Endodermal cell (in vitro differentiated cells): ENCODE data around the gene TRMT112. TPM values are rescaled to one million over a fixed set of nuclear protein-coding genes. Genes with fewer than 3 reads are reported as not detected.

ENCODE experiments used
- DNase-seq: peaks from one replicate; pipeline ENCODE4 v3.0.0-alpha.2; 2017
- H3K27ac ChIP-seq: 2 replicates; pipeline ENCODE4 v1.5.1; 2013; ENCODE audit warnings: mild to moderate bottlenecking, low read depth, low read length, moderate library complexity
- H3K27me3 ChIP-seq: 2 replicates; pipeline ENCODE4 v1.6.1; 2013; ENCODE audit warnings: mild to moderate bottlenecking, low read length, moderate library complexity; ENCODE audit not compliant: insufficient read depth, control insufficient read depth, poor library complexity, severe bottlenecking
- H3K36me3 ChIP-seq: 2 replicates; pipeline ENCODE4 v1.7.0; 2013; ENCODE audit warnings: mild to moderate bottlenecking, low read length, moderate library complexity; ENCODE audit not compliant: control insufficient read depth, insufficient read depth
- H3K4me1 ChIP-seq: one replicate; pipeline ENCODE4 v1.7.0; 2013; ENCODE audit warnings: low read length; ENCODE audit not compliant: control insufficient read depth, insufficient read depth
- H3K4me3 ChIP-seq: 2 replicates; pipeline ENCODE4 v1.5.1; 2013; ENCODE audit warnings: mild to moderate bottlenecking, low read length, moderate library complexity
- H3K9ac ChIP-seq: 2 replicates; pipeline ENCODE4 v1.6.1; 2013; ENCODE audit warnings: mild to moderate bottlenecking, low read length, moderate library complexity; ENCODE audit not compliant: poor library complexity, severe bottlenecking; ENCODE audit errors: extremely low read depth
- H3K9me3 ChIP-seq: 2 replicates; pipeline ENCODE4 v1.6.1; 2013; ENCODE audit warnings: mild to moderate bottlenecking, low read length, moderate library complexity; ENCODE audit not compliant: control insufficient read depth
- H3K27ac Mint-ChIP-seq: 2 replicates; pipeline ENCODE4 v1.8.0; 2020; ENCODE audit warnings: mixed read lengths
- H3K27me3 Mint-ChIP-seq: 2 replicates; pipeline ENCODE4 v1.8.0; 2021; ENCODE audit warnings: mild to moderate bottlenecking, mixed read lengths; ENCODE audit not compliant: insufficient read depth
- H3K36me3 Mint-ChIP-seq: 2 replicates; pipeline ENCODE4 v1.8.0; 2020; ENCODE audit warnings: low read depth, mixed read lengths
- H3K4me1 Mint-ChIP-seq: 2 replicates; pipeline ENCODE4 v1.8.0; 2020; ENCODE audit warnings: mixed read lengths
- H3K4me3 Mint-ChIP-seq: 2 replicates; pipeline ENCODE4 v1.8.0; 2020; ENCODE audit warnings: mild to moderate bottlenecking, moderate library complexity, mixed read lengths
- H3K9me3 Mint-ChIP-seq: 2 replicates; pipeline ENCODE4 v1.8.0; 2020; ENCODE audit warnings: mild to moderate bottlenecking, mixed read lengths
- WGBS, 2 experiments: methylation state at CpG; one replicate each; pipeline versions ENCODE4 v1.1.5 to v1.1.7; 2013; ENCODE audit warnings: missing lambda C conversion rate in 2 of 2, mixed read lengths in 1 of 2; ENCODE audit not compliant: insufficient coverage in 1 of 2, insufficient read length in 1 of 2; 5-methylcytosine and 5-hydroxymethylcytosine counted together
- total RNA-seq, 2 donors: library from RNA; stranded (reverse); fragmentation: NEBNext Ultra II Directional in 1 of 2; extraction: Animal tissue kit (Norgen Biotek cat#: 25700) in 1 of 2; gene quantifications; 2 replicates in 1 of 2; 3 replicates in 1 of 2; pipeline ENCODE4 v1.2.1, GENCODE V29; 2021
- TF ChIP-seq, protein P1 (sequence below): fragments of 200-600 bp; sonication (generic); conservative IDR thresholded peaks from 2 replicates; pipeline ENCODE4 v1.5.0; 2021; ENCODE audit warnings: antibody characterized with exemption, mild to moderate bottlenecking

The TRMT112 gene
- total RNA-seq, 2 donors from 2014 or later: 265 to 352 TPM

DNA sequence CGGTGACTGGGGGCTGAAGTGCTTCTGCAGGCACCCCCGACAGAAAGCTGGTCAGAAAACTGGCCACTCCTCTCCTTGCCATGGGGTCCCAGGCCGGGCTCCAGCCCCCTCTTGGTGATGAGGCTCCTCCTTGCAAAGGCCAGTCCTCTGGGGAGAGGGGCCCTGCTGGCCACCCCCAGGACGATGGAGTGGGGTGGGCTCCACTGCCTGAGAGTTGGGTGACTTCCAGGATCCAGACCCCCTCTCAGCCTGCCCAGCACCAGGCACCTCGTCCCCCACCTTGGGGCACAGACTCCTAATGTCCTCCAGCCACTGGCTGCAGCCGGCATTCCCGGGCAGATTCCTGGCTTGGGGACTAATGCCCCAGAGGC is 41.2 kb upstream of the TRMT112 start:
- WGBS, 2 experiments: 43% methylated on average over 7 of the region's 7 CpGs; no CpG with 5 or more reads in 1 of the 2 experiments
- no peaks in the 10 kb centered on the region for H3K9me3 ChIP-seq
- no peak for DNase-seq
- Mint-ChIP-seq H3K36me3 (peaks cover 24% of the 10 kb centered on the region), H3K4me1 (peaks cover 15% of the 10 kb centered on the region), H3K9me3 (no peaks in the 10 kb centered on the region), H3K27ac (no peak overlapping the region), H3K27me3 (no peaks in the 10 kb centered on the region), H3K4me3 (peak overlapping the region; percentile 75)
- H3K36me3 ChIP-seq: peaks cover 20% of the 10 kb centered on the region
- TF ChIP-seq, protein P1, sequence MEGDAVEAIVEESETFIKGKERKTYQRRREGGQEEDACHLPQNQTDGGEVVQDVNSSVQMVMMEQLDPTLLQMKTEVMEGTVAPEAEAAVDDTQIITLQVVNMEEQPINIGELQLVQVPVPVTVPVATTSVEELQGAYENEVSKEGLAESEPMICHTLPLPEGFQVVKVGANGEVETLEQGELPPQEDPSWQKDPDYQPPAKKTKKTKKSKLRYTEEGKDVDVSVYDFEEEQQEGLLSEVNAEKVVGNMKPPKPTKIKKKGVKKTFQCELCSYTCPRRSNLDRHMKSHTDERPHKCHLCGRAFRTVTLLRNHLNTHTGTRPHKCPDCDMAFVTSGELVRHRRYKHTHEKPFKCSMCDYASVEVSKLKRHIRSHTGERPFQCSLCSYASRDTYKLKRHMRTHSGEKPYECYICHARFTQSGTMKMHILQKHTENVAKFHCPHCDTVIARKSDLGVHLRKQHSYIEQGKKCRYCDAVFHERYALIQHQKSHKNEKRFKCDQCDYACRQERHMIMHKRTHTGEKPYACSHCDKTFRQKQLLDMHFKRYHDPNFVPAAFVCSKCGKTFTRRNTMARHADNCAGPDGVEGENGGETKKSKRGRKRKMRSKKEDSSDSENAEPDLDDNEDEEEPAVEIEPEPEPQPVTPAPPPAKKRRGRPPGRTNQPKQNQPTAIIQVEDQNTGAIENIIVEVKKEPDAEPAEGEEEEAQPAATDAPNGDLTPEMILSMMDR: no peak
- peak overlapping the region; percentile 66 for H3K9ac ChIP-seq
- H3K4me3 ChIP-seq: peak overlapping the region; percentile 81
- H3K27ac ChIP-seq: no peak overlapping the region
- peaks cover 7% of the 10 kb centered on the region for H3K4me1 ChIP-seq
- no peaks in the 10 kb centered on the region for H3K27me3 ChIP-seq

DNA sequence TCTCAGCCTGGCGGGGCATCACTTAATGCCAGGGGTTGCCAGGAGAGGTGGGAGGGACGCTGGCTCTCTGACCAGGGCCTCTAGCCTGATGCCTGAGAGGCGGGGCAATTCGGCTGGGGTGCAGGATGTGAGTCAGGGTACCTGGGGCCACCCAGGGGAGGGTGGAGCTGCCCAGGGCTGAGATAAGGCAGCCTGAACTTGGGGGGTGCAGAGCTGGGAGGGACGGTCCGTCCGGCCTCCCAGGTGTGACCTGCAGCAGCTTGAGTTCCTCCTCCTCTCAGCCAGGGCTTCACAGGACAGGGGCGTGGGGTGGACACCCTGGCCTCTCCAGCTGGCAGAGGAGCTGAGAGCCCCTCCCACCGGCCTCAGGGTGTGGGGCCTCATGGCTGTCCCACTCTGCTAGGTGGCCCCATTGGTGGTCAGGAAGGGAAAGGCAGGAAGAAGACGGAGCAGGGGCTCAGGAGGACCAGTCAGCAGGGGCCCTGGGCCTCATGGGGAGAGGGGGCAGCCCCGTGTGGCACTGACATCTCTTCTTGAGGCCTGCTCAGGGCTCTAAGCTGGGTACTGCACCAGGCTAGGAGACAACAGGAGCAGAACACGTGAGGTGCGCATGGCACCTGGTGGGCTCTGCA is 40.7 kb upstream of the TRMT112 start:
- peak; percentile 66 for DNase-seq
- no peaks in the 10 kb centered on the region for H3K27me3 Mint-ChIP-seq
- Histone ChIP-seq H3K9ac (peak overlapping the region; percentile 66), H3K4me1 (peaks cover 7% of the 10 kb centered on the region), H3K36me3 (peaks cover 16% of the 10 kb centered on the region), H3K9me3 (no peaks in the 10 kb centered on the region), H3K27ac (no peak overlapping the region), H3K27me3 (no peaks in the 10 kb centered on the region), H3K4me3 (no peak overlapping the region)
- H3K4me1 Mint-ChIP-seq: peaks cover 15% of the 10 kb centered on the region
- H3K36me3 Mint-ChIP-seq: peaks cover 20% of the 10 kb centered on the region
- 66 to 79% methylated on average over 6 to 13 of the region's 13 CpGs for WGBS, 2 experiments
- H3K9me3 Mint-ChIP-seq: no peaks in the 10 kb centered on the region
- H3K4me3 Mint-ChIP-seq: peak overlapping the region; percentile 75
- TF ChIP-seq, protein P1: no peak
- no peak overlapping the region for H3K27ac Mint-ChIP-seq

DNA sequence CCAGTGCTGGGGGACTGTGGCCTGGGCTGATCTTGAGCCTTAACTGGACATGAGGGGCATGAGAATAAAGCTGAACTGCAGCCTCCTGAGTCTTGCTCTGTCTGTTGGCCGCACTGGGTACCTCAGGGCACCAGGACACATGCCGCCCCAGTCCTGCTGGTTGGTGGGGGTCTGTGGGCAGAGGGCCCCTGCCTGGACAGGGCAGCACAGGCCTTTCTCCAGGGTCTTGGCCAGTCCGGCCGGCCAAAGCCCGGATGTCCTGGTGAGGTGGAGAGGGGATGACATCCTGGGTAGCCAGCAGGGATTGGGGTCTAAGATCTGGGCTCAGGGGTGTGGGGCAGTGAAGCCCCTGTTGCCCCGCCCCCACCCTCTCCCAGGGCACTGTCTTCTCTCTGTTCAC is 40.1 kb upstream of the TRMT112 start:
- no peaks in the 10 kb centered on the region for H3K9me3 Mint-ChIP-seq
- Histone ChIP-seq H3K36me3 (peaks cover 12% of the 10 kb centered on the region), H3K4me3 (no peak overlapping the region), H3K9me3 (no peaks in the 10 kb centered on the region), H3K4me1 (peaks cover 7% of the 10 kb centered on the region), H3K9ac (no peak overlapping the region), H3K27me3 (no peaks in the 10 kb centered on the region), H3K27ac (no peak overlapping the region)
- H3K27ac Mint-ChIP-seq: no peak overlapping the region
- peak; percentile 53 for DNase-seq
- TF ChIP-seq, protein P1: no peak
- 86% methylated on average over 6 of the region's 6 CpGs; no CpG with 5 or more reads in 1 of the 2 experiments for WGBS, 2 experiments
- no peaks in the 10 kb centered on the region for H3K27me3 Mint-ChIP-seq
- no peak overlapping the region for H3K4me3 Mint-ChIP-seq
- peaks cover 14% of the 10 kb centered on the region for H3K36me3 Mint-ChIP-seq
- H3K4me1 Mint-ChIP-seq: peaks cover 15% of the 10 kb centered on the region
